Measurements from ENCODE around the gene CYP27B1.

- TF ChIP-seq CTCF (conservative IDR thresholded peaks at IDR 0.05; ENCODE audit: low read depth, low read length), result no peak
- no peak for TF ChIP-seq EZH2 (IDR thresholded peaks at IDR 0.05; ENCODE audit: borderline replicate concordance, low read depth, low read length, poor library complexity, severe bottlenecking)
Measured at GRCh38 chr12:57744194-57744776, 22.6 kb downstream of the CYP27B1 start.
